HepG2 (cell line): ENCODE measurements around the gene STX4. TPM values are rescaled to one million over a fixed set of nuclear protein-coding genes. Genes with fewer than 3 reads are reported as not detected.

ENCODE experiments used
- ADNP ChIP-seq: sonication (generic); formaldehyde crosslinking; IDR thresholded peaks from 2 replicates; pipeline ENCODE4 v1.4.0; 2020; ENCODE audit warnings: missing genetic modification reagents
- AGO2 ChIP-seq: fragments of 200-400 bp; formaldehyde crosslinking; optimal IDR thresholded peaks from 2 replicates; pipeline ENCODE3; 2017; ENCODE audit warnings: mild to moderate bottlenecking, low read depth, low read length, moderate library complexity
- BHLHE40 ChIP-seq: IDR thresholded peaks from 2 replicates; pipeline ENCODE4 v1.6.1; 2011; ENCODE audit warnings: low read length, improper control_type of control experiment
- ELF4 ChIP-seq: sonication (generic); formaldehyde crosslinking; IDR thresholded peaks from 2 replicates; pipeline ENCODE4 v1.5.0; 2020; ENCODE audit warnings: missing genetic modification reagents, mild to moderate bottlenecking, moderate library complexity, borderline replicate concordance
- GZF1 ChIP-seq: sonication (generic); formaldehyde crosslinking; IDR thresholded peaks from 2 replicates; pipeline ENCODE4 v1.5.1; 2020; ENCODE audit warnings: mild to moderate bottlenecking, missing genetic modification reagents
- KAT7 ChIP-seq: IDR thresholded peaks from 2 replicates; pipeline ENCODE4 v1.6.1; 2018; ENCODE audit warnings: borderline replicate concordance, missing compliant biosample characterization
- KAT8 ChIP-seq: IDR thresholded peaks from 2 replicates; pipeline ENCODE4 v1.6.1; 2016; ENCODE audit warnings: missing genetic modification reagents, missing compliant biosample characterization
- KLF9 ChIP-seq: IDR thresholded peaks from 2 replicates; pipeline ENCODE4 v1.6.1; 2016; ENCODE audit warnings: low read depth
- NFYC ChIP-seq: IDR thresholded peaks from 2 replicates; pipeline ENCODE4 v1.6.1; 2016; ENCODE audit warnings: missing genetic modification reagents, missing compliant biosample characterization
- NR2F2 ChIP-seq: IDR thresholded peaks from 2 replicates; pipeline ENCODE4 v1.6.1; 2012; ENCODE audit warnings: low read depth, inconsistent platforms, borderline replicate concordance
- ZMYM3 ChIP-seq: sonication (generic); formaldehyde crosslinking; IDR thresholded peaks from 2 replicates; pipeline ENCODE4 v1.5.1; 2020; ENCODE audit warnings: mild to moderate bottlenecking, missing genetic modification reagents
- ZNF30 ChIP-seq: sonication (generic); formaldehyde crosslinking; IDR thresholded peaks from 2 replicates; pipeline ENCODE4 v1.5.0; 2020; ENCODE audit warnings: mild to moderate bottlenecking, missing genetic modification reagents
- ZNF674 ChIP-seq: sonication (generic); formaldehyde crosslinking; IDR thresholded peaks from 2 replicates; pipeline ENCODE4 v1.5.0; 2020; ENCODE audit warnings: low read depth, mild to moderate bottlenecking, missing genetic modification reagents
- ZNF703 ChIP-seq: sonication (generic); formaldehyde crosslinking; IDR thresholded peaks from 2 replicates; pipeline ENCODE4 v1.5.1; 2020; ENCODE audit warnings: missing genetic modification reagents, mild to moderate bottlenecking, moderate library complexity, borderline replicate concordance
- ZNF724P ChIP-seq: sonication (generic); formaldehyde crosslinking; IDR thresholded peaks from 2 replicates; pipeline ENCODE4 v1.8.0; 2022; ENCODE audit warnings: missing genetic modification reagents, borderline replicate concordance
- ZNF749 ChIP-seq: sonication (generic); formaldehyde crosslinking; IDR thresholded peaks from 2 replicates; pipeline ENCODE4 v1.8.0; 2022; ENCODE audit warnings: mild to moderate bottlenecking, missing genetic modification reagents, moderate library complexity, borderline replicate concordance
- ZNF883 ChIP-seq: sonication (generic); formaldehyde crosslinking; IDR thresholded peaks from 2 replicates; pipeline ENCODE4 v1.5.1; 2020; ENCODE audit warnings: mild to moderate bottlenecking, missing genetic modification reagents; ENCODE audit errors: not compliant biosample characterization
- ZZZ3 ChIP-seq: sonication (generic); formaldehyde crosslinking; IDR thresholded peaks from 2 replicates; pipeline ENCODE4 v1.4.0; 2020; ENCODE audit warnings: missing genetic modification reagents, mild to moderate bottlenecking, borderline replicate concordance
- polyA plus RNA-seq, 8 experiments: library from polyadenylated mRNA; depleted of rRNA in 3 of 8; stranded (reverse) in 7 of 8; unstranded in 1 of 8; fragments of >200 nt; fragmentation: Illumina TruSeq in 4 of 8; extraction: Trizol in 4 of 8; gene quantifications; 2 replicates each; pipeline versions ENCODE4 v1.2.1 to v1.2.3, GENCODE V29; 2011 to 2016; ENCODE audit warnings: low read depth in 4 of 8, missing spikeins in 1 of 8, mixed read lengths in 1 of 8; ENCODE audit not compliant: insufficient read depth in 1 of 8
- total RNA-seq, 5 experiments: library from RNA; depleted of rRNA; stranded (reverse); fragments of >200 nt; fragmentation: Illumina TruSeq; extraction: Trizol; gene quantifications; 2 replicates each; pipeline ENCODE4 v1.2.3, GENCODE V29; 2016; ENCODE audit warnings: low read depth in 1 of 5
- TF ChIP-seq, protein P1 (sequence below): sonication (generic); formaldehyde crosslinking; IDR thresholded peaks from 2 replicates; pipeline ENCODE4 v1.5.0; 2020; ENCODE audit warnings: mild to moderate bottlenecking, missing genetic modification reagents
- TF ChIP-seq, protein P2 (sequence below): sonication (generic); formaldehyde crosslinking; IDR thresholded peaks from 2 replicates; pipeline ENCODE4 v1.4.0; 2020; ENCODE audit warnings: missing genetic modification reagents

The STX4 gene
- total and polyA plus RNA-seq, 2 of the 13 experiments (the other 11 are each of a cell fraction or from before 2014, with no cell fraction given): 29.2 to 34.6 TPM

GRCh38 chr16:31073970-31074813 is 40.8 kb downstream of the STX4 start, which contains the start of the genes ZNF646 and ZNF668 (continued):
- TF ChIP-seq AGO2 (peak; percentile 97), ZZZ3 (CRISPR knock-in tag) (peak; percentile 84; the same call in 1 of the 2 replicates), KAT7 (CRISPR knock-in tag) (peak; percentile 89; the same call in 1 of the 2 replicates), ZNF674 (CRISPR knock-in tag) (no peak), KAT8 (CRISPR knock-in tag) (peak; percentile 99), ZNF883 (CRISPR knock-in tag) (peak; percentile 96), ELF4 (CRISPR knock-in tag) (peak; percentile 90; the same call in 1 of the 2 replicates), ZNF30 (CRISPR knock-in tag) (peak; percentile 64; the same call in 1 of the 2 replicates), ZNF749 (CRISPR knock-in tag) (no peak), ZMYM3 (peak; percentile 36; the same call in 1 of the 2 replicates), ZNF703 (CRISPR knock-in tag) (no peak), KLF9 (CRISPR knock-in tag) (peak; percentile 78), ZNF724P (peak; percentile 71; the same call in 1 of the 2 replicates), NR2F2 (no peak), NFYC (CRISPR knock-in tag) (peak; percentile 62), BHLHE40 (no peak), GZF1 (CRISPR knock-in tag) (no peak; the same call in 1 of the 2 replicates), ADNP (CRISPR knock-in tag) (no peak)
- TF ChIP-seq, protein P1, sequence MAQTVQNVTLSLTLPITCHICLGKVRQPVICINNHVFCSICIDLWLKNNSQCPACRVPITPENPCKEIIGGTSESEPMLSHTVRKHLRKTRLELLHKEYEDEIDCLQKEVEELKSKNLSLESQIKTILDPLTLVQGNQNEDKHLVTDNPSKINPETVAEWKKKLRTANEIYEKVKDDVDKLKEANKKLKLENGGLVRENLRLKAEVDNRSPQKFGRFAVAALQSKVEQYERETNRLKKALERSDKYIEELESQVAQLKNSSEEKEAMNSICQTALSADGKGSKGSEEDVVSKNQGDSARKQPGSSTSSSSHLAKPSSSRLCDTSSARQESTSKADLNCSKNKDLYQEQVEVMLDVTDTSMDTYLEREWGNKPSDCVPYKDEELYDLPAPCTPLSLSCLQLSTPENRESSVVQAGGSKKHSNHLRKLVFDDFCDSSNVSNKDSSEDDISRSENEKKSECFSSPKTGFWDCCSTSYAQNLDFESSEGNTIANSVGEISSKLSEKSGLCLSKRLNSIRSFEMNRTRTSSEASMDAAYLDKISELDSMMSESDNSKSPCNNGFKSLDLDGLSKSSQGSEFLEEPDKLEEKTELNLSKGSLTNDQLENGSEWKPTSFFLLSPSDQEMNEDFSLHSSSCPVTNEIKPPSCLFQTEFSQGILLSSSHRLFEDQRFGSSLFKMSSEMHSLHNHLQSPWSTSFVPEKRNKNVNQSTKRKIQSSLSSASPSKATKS (CRISPR knock-in tag): no peak
- TF ChIP-seq, protein P2, sequence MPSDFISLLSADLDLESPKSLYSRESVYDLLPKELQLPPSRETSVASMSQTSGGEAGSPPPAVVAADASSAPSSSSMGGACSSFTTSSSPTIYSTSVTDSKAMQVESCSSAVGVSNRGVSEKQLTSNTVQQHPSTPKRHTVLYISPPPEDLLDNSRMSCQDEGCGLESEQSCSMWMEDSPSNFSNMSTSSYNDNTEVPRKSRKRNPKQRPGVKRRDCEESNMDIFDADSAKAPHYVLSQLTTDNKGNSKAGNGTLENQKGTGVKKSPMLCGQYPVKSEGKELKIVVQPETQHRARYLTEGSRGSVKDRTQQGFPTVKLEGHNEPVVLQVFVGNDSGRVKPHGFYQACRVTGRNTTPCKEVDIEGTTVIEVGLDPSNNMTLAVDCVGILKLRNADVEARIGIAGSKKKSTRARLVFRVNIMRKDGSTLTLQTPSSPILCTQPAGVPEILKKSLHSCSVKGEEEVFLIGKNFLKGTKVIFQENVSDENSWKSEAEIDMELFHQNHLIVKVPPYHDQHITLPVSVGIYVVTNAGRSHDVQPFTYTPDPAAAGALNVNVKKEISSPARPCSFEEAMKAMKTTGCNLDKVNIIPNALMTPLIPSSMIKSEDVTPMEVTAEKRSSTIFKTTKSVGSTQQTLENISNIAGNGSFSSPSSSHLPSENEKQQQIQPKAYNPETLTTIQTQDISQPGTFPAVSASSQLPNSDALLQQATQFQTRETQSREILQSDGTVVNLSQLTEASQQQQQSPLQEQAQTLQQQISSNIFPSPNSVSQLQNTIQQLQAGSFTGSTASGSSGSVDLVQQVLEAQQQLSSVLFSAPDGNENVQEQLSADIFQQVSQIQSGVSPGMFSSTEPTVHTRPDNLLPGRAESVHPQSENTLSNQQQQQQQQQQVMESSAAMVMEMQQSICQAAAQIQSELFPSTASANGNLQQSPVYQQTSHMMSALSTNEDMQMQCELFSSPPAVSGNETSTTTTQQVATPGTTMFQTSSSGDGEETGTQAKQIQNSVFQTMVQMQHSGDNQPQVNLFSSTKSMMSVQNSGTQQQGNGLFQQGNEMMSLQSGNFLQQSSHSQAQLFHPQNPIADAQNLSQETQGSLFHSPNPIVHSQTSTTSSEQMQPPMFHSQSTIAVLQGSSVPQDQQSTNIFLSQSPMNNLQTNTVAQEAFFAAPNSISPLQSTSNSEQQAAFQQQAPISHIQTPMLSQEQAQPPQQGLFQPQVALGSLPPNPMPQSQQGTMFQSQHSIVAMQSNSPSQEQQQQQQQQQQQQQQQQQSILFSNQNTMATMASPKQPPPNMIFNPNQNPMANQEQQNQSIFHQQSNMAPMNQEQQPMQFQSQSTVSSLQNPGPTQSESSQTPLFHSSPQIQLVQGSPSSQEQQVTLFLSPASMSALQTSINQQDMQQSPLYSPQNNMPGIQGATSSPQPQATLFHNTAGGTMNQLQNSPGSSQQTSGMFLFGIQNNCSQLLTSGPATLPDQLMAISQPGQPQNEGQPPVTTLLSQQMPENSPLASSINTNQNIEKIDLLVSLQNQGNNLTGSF: 0 out of 2 replicates have a peak, but pooled peaks have one; percentile 13
